ENCODE data around the gene SAMD8. TPM values are rescaled to one million over a fixed set of nuclear protein-coding genes. Genes with fewer than 3 reads are reported as not detected.
"Not testable (repeated sequence)": the region's sequence is repeated elsewhere in the genome, so short reads cannot be mapped to it uniquely, and the experiment has no call there.

The SAMD8 gene
- total RNA-seq, 1 experiment from 2014 or later: 23.6 TPM

- H3K9me2 ChIP-seq (ENCODE audit: insufficient read depth): no peaks in the 10 kb centered on the region
- DNase-seq (ENCODE audit: low read depth, low spot score) (no peak), ATAC-seq (no peak; the same call in 1 of the 2 replicates)
- intact Hi-C loops (cut with micrococcal nuclease): no loop called here
- H3K9me3 ChIP-seq (ENCODE audit: control insufficient read depth in 1 of 2, insufficient read depth in 1 of 2, low read depth in 1 of 2, low read length in 2 of 2): no peaks in the 10 kb centered on the region
- RAD21 ChIA-PET (ENCODE audit: low non-redundant PET in 1 of 2, low total read pairs in 2 of 2, uncharacterized antibody in 2 of 2, unreplicated experiment in 2 of 2): no interaction called here
- H3K27ac ChIP-seq (ENCODE audit: low read depth, low read length): no peak overlapping the region
- no peaks in the 10 kb centered on the region for H3K79me2 ChIP-seq (ENCODE audit: insufficient read depth, low read length)
- no peak overlapping the region for H3K4me3 ChIP-seq (replicated peaks in 1 of 2; ENCODE audit: low read depth in 1 of 2, low read length in 2 of 2)
- TF ChIP-seq ZFX (IDR thresholded peaks at IDR 0.05) (no peak), SRF (IDR thresholded peaks at IDR 0.05; ENCODE audit: low read depth) (peak; percentile 55; the same call in 1 of the 2 replicates), EZH2 (IDR thresholded peaks at IDR 0.05) (no peak), FOSL1 (IDR thresholded peaks at IDR 0.05; ENCODE audit: low read depth) (no peak), SP1 (IDR thresholded peaks at IDR 0.05; ENCODE audit: low read depth) (0 out of 2 replicates have a peak, but pooled peaks have one; percentile 36)
- H3K36me3 ChIP-seq (ENCODE audit: control insufficient read depth in 1 of 2, insufficient read depth in 2 of 2, low read length in 2 of 2): no peaks in the 10 kb centered on the region
- CTCF ChIA-PET: no interaction called here
- peaks cover 0 to 38% of the 10 kb centered on the region in 2 experiments; a peak in 2 of 4 replicates for H3K4me1 ChIP-seq (ENCODE audit: control insufficient read depth in 1 of 2, insufficient read depth in 2 of 2, low read length in 2 of 2)
- no TSS peak for BruUV-seq (replicated peaks)
- H3K9ac ChIP-seq (ENCODE audit: low read length): no peak overlapping the region
- POLR2A ChIA-PET: interaction anchor here (1.3 kb wide), 1 partner anchor 8 kb away, joined by 4 read pairs; the partner anchor contains the start of gene VDAC2
- no peaks in the 10 kb centered on the region for H3K27me3 ChIP-seq (ENCODE audit: insufficient read depth, low read length)
- peak overlapping the region; percentile 23; the same call in 1 of the 2 replicates for H3K4me2 ChIP-seq (ENCODE audit: low read length)
- H4K20me1 ChIP-seq (ENCODE audit: insufficient read depth): no peaks in the 10 kb centered on the region
- H2AFZ ChIP-seq (ENCODE audit: low read depth, low read length, poor library complexity, severe bottlenecking): no peak overlapping the region
Measured at GRCh38 chr10:75201793-75202307, 90.4 kb downstream of the SAMD8 start.

GRCh38 chr10:75202321-75203045 lies 91.0 kb downstream of the SAMD8 start:
- H3K4me3 ChIP-seq (replicated peaks in 1 of 2; ENCODE audit: low read depth in 1 of 2, low read length in 2 of 2): no peak overlapping the region
- TF ChIP-seq SP1 (IDR thresholded peaks at IDR 0.05; ENCODE audit: low read depth) (no peak), SRF (IDR thresholded peaks at IDR 0.05; ENCODE audit: low read depth) (0 out of 2 replicates have a peak, but pooled peaks have one; percentile 43)
- TF ChIP-seq, protein P1, sequence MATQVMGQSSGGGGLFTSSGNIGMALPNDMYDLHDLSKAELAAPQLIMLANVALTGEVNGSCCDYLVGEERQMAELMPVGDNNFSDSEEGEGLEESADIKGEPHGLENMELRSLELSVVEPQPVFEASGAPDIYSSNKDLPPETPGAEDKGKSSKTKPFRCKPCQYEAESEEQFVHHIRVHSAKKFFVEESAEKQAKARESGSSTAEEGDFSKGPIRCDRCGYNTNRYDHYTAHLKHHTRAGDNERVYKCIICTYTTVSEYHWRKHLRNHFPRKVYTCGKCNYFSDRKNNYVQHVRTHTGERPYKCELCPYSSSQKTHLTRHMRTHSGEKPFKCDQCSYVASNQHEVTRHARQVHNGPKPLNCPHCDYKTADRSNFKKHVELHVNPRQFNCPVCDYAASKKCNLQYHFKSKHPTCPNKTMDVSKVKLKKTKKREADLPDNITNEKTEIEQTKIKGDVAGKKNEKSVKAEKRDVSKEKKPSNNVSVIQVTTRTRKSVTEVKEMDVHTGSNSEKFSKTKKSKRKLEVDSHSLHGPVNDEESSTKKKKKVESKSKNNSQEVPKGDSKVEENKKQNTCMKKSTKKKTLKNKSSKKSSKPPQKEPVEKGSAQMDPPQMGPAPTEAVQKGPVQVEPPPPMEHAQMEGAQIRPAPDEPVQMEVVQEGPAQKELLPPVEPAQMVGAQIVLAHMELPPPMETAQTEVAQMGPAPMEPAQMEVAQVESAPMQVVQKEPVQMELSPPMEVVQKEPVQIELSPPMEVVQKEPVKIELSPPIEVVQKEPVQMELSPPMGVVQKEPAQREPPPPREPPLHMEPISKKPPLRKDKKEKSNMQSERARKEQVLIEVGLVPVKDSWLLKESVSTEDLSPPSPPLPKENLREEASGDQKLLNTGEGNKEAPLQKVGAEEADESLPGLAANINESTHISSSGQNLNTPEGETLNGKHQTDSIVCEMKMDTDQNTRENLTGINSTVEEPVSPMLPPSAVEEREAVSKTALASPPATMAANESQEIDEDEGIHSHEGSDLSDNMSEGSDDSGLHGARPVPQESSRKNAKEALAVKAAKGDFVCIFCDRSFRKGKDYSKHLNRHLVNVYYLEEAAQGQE (IDR thresholded peaks at IDR 0.05; ENCODE audit: low read depth): no peak
- POLR2A ChIA-PET: interaction anchor here (1.3 kb wide), 1 partner anchor 8 kb away, joined by 4 read pairs; the partner anchor contains the start of gene VDAC2
- CTCF ChIA-PET: no interaction called here
- DNase-seq (ENCODE audit: low read depth, low spot score): no peak
- no peaks in the 10 kb centered on the region for H4K20me1 ChIP-seq (ENCODE audit: insufficient read depth)
- H3K27me3 ChIP-seq (ENCODE audit: insufficient read depth, low read length): no peaks in the 10 kb centered on the region
- no peaks in the 10 kb centered on the region for H3K79me2 ChIP-seq (ENCODE audit: insufficient read depth, low read length)
- RAD21 ChIA-PET (ENCODE audit: low non-redundant PET in 1 of 2, low total read pairs in 2 of 2, uncharacterized antibody in 2 of 2, unreplicated experiment in 2 of 2): no interaction called here
- no peak overlapping the region for H3K27ac ChIP-seq (ENCODE audit: low read depth, low read length)
- no peaks in the 10 kb centered on the region for H3K36me3 ChIP-seq (ENCODE audit: control insufficient read depth in 1 of 2, insufficient read depth in 2 of 2, low read length in 2 of 2)
- peak overlapping the region; percentile 23 for H3K4me2 ChIP-seq (ENCODE audit: low read length)
- H2AFZ ChIP-seq (ENCODE audit: low read depth, low read length, poor library complexity, severe bottlenecking): no peak overlapping the region
- BruUV-seq (replicated peaks): no TSS peak
- ATAC-seq: peak; percentile 63
- H3K9ac ChIP-seq (ENCODE audit: low read length): no peak overlapping the region
- intact Hi-C loops (cut with micrococcal nuclease): no loop called here
- H3K9me3 ChIP-seq (ENCODE audit: control insufficient read depth in 1 of 2, insufficient read depth in 1 of 2, low read depth in 1 of 2, low read length in 2 of 2): no peaks in the 10 kb centered on the region
- H3K4me1 ChIP-seq (ENCODE audit: control insufficient read depth in 1 of 2, insufficient read depth in 2 of 2, low read length in 2 of 2): peaks cover 0 to 39% of the 10 kb centered on the region in 2 experiments; a peak in 2 of 4 replicates
- no peaks in the 10 kb centered on the region for H3K9me2 ChIP-seq (ENCODE audit: insufficient read depth)

GRCh38 chr10:75203046-75203620 lies 91.7 kb downstream of the SAMD8 start:
- H3K9me2 ChIP-seq (ENCODE audit: insufficient read depth); H3K27me3 ChIP-seq (ENCODE audit: insufficient read depth, low read length); H3K9ac ChIP-seq (ENCODE audit: low read length); RAD21 ChIA-PET (ENCODE audit: low non-redundant PET in 1 of 2, low total read pairs in 2 of 2, uncharacterized antibody in 2 of 2, unreplicated experiment in 2 of 2); intact Hi-C loops (cut with micrococcal nuclease); H2AFZ ChIP-seq (ENCODE audit: low read depth, low read length, poor library complexity, severe bottlenecking); BruUV-seq (replicated peaks); POLR2A ChIA-PET; H3K4me3 ChIP-seq (replicated peaks in 1 of 2; ENCODE audit: low read depth in 1 of 2, low read length in 2 of 2); DNase-seq (ENCODE audit: low read depth, low spot score); H3K79me2 ChIP-seq (ENCODE audit: insufficient read depth, low read length); H3K9me3 ChIP-seq (ENCODE audit: control insufficient read depth in 1 of 2, insufficient read depth in 1 of 2, low read depth in 1 of 2, low read length in 2 of 2); H3K36me3 ChIP-seq (ENCODE audit: control insufficient read depth in 1 of 2, insufficient read depth in 2 of 2, low read length in 2 of 2); H4K20me1 ChIP-seq (ENCODE audit: insufficient read depth); H3K27ac ChIP-seq (ENCODE audit: low read depth, low read length): not testable (repeated sequence)
- peak overlapping the region; percentile 8; the same call in 1 of the 2 replicates for H3K4me2 ChIP-seq (ENCODE audit: low read length)
- CTCF ChIA-PET: interaction anchor here (1.1 kb wide), 1 partner anchor 27 kb away, joined by 4 read pairs; no protein-coding TSS in a partner anchor
- 0 out of 2 replicates have a peak, but pooled peaks have one; percentile 12 for ATAC-seq
- H3K4me1 ChIP-seq (ENCODE audit: control insufficient read depth in 1 of 2, insufficient read depth in 2 of 2, low read length in 2 of 2): peaks cover 5 to 46% of the 10 kb centered on the region in 2 experiments; a peak in 3 of 4 replicates

Measured in HCT116 (cell line).